ENCODE data around the gene HERC2.

DNA sequence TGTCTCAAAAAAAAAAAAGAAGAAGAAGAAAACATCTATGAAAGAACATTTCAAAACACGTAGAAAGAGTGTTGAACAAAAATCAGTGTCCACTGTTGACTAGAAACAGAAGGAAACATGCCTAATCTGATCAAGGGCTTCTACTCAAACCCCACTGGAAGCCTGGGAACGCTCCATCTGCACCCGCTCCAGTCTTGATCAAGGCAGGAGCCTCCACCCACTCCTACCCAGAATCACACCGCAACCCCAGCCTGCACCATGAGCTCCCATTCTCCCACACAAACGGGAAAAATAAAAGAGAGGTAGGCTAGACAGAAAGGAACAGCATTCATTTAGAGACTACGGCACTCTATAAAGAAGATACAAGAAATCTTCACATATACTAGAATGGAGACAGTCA, 181.9 kb downstream of the HERC2 start:
- TF ChIP-seq, protein P1, sequence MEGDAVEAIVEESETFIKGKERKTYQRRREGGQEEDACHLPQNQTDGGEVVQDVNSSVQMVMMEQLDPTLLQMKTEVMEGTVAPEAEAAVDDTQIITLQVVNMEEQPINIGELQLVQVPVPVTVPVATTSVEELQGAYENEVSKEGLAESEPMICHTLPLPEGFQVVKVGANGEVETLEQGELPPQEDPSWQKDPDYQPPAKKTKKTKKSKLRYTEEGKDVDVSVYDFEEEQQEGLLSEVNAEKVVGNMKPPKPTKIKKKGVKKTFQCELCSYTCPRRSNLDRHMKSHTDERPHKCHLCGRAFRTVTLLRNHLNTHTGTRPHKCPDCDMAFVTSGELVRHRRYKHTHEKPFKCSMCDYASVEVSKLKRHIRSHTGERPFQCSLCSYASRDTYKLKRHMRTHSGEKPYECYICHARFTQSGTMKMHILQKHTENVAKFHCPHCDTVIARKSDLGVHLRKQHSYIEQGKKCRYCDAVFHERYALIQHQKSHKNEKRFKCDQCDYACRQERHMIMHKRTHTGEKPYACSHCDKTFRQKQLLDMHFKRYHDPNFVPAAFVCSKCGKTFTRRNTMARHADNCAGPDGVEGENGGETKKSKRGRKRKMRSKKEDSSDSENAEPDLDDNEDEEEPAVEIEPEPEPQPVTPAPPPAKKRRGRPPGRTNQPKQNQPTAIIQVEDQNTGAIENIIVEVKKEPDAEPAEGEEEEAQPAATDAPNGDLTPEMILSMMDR (IDR thresholded peaks at IDR 0.05): no peak
- no peak for TF ChIP-seq POLR2A (IDR thresholded peaks at IDR 0.05)
